ENCODE results near the gene MT1B.

DNA sequence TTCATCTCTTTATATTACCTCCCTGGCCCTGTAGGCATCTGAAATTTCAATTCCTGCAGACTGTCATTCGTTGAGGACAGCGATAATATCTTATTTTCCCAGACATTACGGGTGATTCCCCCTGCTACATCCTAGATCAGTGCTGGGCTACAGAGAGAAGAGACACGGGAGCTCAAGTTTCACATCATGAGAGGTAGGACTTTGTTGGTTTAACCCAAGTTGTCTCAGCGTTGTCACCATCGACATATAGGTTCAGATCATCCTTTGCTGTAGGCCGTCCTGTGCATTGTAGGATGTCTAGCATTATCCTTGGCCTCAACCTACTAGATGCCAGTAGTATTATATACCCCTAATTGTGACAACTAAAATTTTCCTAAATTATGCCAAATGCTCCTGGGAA lies 49.8 kb downstream of the MT1B start:
- no peak for TF ChIP-seq EZH2 (IDR thresholded peaks at IDR 0.05; ENCODE audit: borderline replicate concordance, low read depth, low read length, severe bottlenecking)
- TF ChIP-seq, protein P1, sequence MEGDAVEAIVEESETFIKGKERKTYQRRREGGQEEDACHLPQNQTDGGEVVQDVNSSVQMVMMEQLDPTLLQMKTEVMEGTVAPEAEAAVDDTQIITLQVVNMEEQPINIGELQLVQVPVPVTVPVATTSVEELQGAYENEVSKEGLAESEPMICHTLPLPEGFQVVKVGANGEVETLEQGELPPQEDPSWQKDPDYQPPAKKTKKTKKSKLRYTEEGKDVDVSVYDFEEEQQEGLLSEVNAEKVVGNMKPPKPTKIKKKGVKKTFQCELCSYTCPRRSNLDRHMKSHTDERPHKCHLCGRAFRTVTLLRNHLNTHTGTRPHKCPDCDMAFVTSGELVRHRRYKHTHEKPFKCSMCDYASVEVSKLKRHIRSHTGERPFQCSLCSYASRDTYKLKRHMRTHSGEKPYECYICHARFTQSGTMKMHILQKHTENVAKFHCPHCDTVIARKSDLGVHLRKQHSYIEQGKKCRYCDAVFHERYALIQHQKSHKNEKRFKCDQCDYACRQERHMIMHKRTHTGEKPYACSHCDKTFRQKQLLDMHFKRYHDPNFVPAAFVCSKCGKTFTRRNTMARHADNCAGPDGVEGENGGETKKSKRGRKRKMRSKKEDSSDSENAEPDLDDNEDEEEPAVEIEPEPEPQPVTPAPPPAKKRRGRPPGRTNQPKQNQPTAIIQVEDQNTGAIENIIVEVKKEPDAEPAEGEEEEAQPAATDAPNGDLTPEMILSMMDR (IDR thresholded peaks at IDR 0.05; ENCODE audit: borderline replicate concordance, extremely low read depth, low read length, poor library complexity, severe bottlenecking): no peak
